Measurements from ENCODE around the gene HECW1.

GRCh38 chr7:43569424-43569823 is 457.0 kb downstream of the HECW1 start:
- TF ChIP-seq NFIC (IDR thresholded peaks at IDR 0.05) (no peak), EP300 (IDR thresholded peaks at IDR 0.05; ENCODE audit: borderline replicate concordance) (no peak), EGR1 (IDR thresholded peaks at IDR 0.05) (no peak), RAD21 (IDR thresholded peaks at IDR 0.05; ENCODE audit: low read depth) (no peak), TAF1 (IDR thresholded peaks at IDR 0.05; ENCODE audit: low read depth) (no peak), YY1 (IDR thresholded peaks at IDR 0.05; ENCODE audit: low read depth) (no peak), CEBPB (IDR thresholded peaks at IDR 0.05) (no peak), REST (IDR thresholded peaks at IDR 0.05; ENCODE audit: low read depth) (no peak)
- TF ChIP-seq, protein P1, sequence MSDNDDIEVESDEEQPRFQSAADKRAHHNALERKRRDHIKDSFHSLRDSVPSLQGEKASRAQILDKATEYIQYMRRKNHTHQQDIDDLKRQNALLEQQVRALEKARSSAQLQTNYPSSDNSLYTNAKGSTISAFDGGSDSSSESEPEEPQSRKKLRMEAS (IDR thresholded peaks at IDR 0.05) = no peak
